OCI-LY3 (cell line): Measurements from ENCODE around the gene ZMYND10.

ENCODE experiments used
- CTCF ChIP-seq: fragments of 200-600, 300-600 bp; sonication (generic); IDR thresholded peaks from 2 replicates; pipeline ENCODE4 v1.5.1; 2014; ENCODE audit warnings: antibody characterized with exemption, low read length, low read depth
- EZH2phosphoT487 ChIP-seq: fragments of 200-600 bp; shearing (Covaris generic); IDR thresholded peaks from 2 replicates; pipeline ENCODE4 v1.6.1; 2018; ENCODE audit warnings: antibody characterized with exemption, mixed run types, low read depth

- no peak for TF ChIP-seq CTCF
- no peak for TF ChIP-seq EZH2phosphoT487
Observed at GRCh38 chr3:50320853-50321335, 24.6 kb downstream of the ZMYND10 start.
